CD4-positive, alpha-beta T cell treated with Interleukin-4 for 4 hours (primary cell): ENCODE data around the gene PSMD14.
"Not testable (repeated sequence)": the region's sequence is repeated elsewhere in the genome, so short reads cannot be mapped to it uniquely, and the experiment has no call there.

Experiments
- DNase-seq: peaks from one replicate; pipeline ENCODE4 v3.0.0-alpha.2; 2020

Gene PSMD14

GRCh38 chr2:161308178-161308955 lies at the start of gene PSMD14:
Gene PSMD14 (plus strand): TSS chr2:161308425. CDS start chr2:161318826, 10,401 bp downstream.
- DNase-seq = peak; percentile 90

GRCh38 chr2:161265874-161266273 lies 42.4 kb upstream of the PSMD14 start:
- DNase-seq = no peak

GRCh38 chr2:161269111-161269510 lies 39.1 kb upstream of the PSMD14 start:
- DNase-seq = no peak

- peak; percentile 70 for DNase-seq
Measured at GRCh38 chr2:161273038-161273760, 35.0 kb upstream of the PSMD14 start.

- DNase-seq = not testable (repeated sequence)
Measured at GRCh38 chr2:161278564-161279229, 29.5 kb upstream of the PSMD14 start.

DNA sequence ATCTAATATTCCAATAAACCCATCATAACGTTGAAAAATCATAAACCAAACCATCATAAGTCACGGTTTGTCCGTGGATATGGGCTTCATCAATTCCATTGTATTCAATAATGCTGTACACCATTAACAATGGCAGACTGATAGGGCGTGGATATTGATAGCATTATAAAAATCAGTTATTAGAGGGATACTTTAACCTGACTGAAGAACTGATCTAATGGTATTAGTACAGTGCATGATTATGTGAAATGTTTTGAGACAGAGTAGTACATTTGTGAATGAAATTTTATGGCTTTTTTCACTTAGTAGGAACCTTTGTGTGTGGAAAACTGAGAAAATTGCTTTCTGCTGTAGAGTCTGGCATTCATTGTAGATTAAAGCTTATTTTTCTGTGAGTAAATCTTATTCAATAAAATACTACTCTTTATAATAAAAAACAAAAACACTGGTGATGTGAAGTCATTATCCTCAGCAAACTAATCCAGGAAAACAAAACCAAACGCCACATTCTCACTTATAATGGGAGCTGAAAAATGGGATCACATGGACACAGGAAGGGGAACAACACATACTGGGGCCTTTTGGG lies 28.9 kb upstream of the PSMD14 start:
- DNase-seq = not testable (repeated sequence)

GRCh38 chr2:161280906-161281323 lies 27.3 kb upstream of the PSMD14 start:
- DNase-seq = peak; percentile 9

DNA sequence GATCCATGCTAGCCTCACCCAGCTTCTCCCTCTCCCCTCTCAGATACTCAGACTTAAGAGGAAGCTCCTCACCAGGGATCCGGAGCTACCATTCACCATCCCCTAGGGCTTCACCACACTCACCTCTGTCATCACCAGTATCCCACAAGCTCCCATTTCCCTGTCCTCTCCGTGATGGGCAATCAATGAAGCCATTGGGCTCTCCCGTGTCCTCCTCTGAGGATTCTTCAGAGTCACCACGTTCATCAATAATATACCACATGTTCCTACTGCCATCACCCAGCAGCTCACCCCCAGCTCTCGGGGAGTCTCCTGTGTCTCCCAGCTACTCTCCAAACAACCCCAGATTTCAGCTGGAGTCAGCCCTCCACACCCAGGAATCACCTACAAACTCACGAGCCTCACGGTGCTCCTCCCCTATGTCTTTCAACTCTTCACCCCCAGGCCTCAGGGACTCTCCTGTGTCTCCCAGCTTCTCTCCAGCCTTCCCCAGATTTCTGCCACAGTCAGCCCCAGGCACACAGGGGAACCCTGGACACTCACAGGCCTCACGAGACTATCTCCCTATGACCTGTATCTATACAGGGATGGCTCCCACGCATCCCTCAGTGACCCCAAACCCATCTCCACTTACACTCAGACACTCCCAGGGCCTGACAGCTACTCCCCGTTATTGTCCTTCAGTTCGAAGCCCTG lies 26.5 kb upstream of the PSMD14 start:
- not testable (repeated sequence) for DNase-seq

DNA sequence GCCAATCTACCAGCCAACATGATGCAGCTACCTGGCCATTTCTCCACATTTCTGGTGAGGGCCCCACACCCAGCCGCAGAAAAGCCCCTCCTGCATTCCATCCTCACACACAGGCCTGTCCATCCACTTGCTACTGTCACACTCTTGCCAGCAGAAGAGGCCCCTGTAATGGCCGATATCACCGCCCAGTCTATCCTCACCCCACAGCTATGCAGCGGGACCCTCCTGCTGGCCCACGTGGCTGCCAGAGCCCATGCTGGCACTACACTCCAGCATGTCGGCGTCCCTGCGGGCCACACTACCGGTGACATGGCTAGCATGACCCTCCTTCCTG lies 25.9 kb upstream of the PSMD14 start:
- DNase-seq = not testable (repeated sequence)

GRCh38 chr2:161283926-161284325 lies 24.3 kb upstream of the PSMD14 start:
- DNase-seq = no peak

GRCh38 chr2:161303535-161304050 lies 4.6 kb upstream of the PSMD14 start:
- no peak for DNase-seq

DNA sequence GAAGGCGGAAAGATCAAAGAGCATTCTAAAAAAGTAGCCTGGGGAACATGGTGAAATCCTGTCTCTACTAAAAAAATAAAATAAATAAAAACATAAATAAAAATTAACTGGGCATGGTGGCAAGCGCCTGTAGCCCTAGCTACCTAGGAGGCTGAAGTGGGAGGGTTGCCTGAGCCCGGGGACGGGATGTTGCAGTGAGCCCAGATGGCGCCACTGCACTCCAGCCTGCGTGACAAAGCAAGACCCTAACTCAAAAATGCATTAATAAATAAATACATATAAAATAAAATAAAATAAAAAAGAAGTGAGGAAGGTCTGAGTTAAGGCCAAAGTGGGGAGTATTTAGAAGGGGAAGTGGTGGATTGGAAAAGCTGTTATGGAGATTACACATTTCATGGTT lies 1.3 kb upstream of the PSMD14 start:
- no peak for DNase-seq

DNA sequence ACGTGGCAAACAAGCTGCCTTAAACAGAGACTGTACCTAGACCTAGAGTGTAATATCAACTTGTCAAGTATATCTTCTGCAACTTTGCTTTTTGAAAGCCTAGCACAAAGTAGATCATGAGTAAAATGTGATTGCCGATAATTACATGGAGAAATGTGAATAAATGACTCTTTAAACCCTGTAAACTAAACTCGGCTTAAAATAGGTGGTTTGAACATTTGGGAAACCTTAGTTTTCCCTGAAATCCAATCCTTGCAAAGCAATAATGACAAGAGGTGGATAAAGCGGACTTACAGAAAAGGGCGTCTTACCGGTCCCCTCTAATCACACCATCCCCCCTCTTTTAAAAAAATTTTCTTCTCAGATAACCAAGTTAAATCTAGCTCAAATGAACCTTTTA lies 549 bp upstream of the PSMD14 start:
- no peak for DNase-seq

GRCh38 chr2:161312996-161313395 lies 4.8 kb downstream of the PSMD14 start:
- no peak for DNase-seq

DNA sequence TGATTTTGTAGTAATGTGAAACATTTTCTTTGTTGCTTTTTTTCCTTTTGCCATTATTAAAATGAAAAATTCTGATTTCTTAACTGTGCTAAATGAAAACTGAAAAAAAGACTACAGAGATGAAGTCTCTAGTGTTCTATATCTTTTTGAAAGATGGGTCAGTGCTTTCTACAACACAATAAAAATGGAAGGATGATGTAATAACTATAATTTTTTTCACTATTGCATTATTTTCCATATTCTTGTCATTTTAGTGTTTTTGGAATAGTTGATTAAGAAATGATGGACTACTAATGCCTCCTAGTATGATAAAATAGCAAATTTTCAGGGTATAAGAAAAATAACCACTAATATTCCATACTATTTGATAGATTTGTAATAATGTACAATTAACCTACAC lies 7.2 kb downstream of the PSMD14 start:
- DNase-seq = no peak

DNA sequence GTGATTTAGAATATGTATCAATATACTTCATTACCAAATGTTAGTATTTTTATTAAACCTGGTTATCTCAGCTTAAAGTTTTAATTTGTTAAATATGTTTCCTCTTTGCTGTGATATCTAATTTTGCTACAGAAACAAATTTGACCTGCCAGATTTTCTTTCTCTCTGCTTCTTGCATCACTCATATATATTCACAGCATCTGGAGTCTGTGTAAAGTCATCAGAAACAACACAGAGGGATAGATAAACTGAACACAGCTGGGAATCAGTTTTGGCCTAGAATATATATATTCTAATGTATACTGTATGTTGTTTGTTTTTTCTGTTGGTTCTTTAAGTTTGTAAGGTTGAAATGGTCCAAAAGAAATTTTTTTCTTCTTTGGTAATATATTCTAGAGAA lies 8.5 kb downstream of the PSMD14 start:
- DNase-seq = no peak

DNA sequence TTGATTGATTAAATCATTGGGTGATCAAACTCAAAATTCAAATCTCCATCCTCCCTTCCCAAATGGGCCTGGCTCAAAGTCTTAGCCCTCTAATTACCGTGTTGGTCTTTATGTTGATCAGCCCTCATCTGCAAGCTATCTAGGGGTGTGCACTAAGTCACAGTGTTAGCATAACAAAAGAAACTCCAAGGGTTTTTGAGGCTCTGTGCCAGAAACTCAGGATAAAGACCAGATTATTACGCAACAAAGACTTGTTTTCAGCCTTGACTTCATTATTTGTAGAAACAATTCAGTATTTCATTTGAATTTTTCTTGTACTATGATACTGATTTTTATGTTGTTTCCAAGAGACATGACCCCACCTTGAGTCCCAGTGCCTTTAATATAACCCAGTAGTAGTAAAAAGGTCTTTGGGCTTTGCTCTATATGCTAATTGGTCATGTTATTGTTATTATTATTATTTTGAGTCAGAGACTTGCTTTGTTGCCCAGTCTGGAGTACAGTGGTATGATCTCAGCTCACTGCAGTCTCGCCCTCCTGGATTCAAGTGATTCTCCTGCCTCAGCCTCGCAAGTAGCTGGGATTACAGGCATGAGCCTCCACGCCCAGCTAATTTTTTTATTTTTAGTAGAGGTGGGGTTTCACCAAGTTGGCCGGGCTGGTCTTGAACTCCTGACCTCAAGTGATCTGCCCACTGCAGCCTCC lies 13.9 kb downstream of the PSMD14 start:
- no peak for DNase-seq

DNA sequence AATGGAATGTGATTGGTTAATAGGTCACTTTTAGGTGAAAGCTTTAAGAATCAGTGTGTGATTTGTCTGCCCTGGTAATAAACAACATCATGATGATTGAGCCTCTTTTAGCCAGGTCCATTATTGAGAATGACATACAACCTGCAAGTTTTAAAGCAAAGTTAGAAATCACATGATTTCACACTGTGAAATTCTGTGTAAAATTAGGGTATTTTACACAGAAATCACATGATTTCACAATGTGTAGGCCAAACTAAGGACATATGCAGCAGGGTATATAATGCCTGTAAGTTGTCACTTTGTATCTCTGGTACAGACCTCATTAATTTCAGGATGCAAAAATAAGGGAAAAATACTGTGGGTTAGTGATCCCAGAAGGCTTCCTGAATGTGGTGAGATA lies 16.7 kb downstream of the PSMD14 start:
- no peak for DNase-seq

DNA sequence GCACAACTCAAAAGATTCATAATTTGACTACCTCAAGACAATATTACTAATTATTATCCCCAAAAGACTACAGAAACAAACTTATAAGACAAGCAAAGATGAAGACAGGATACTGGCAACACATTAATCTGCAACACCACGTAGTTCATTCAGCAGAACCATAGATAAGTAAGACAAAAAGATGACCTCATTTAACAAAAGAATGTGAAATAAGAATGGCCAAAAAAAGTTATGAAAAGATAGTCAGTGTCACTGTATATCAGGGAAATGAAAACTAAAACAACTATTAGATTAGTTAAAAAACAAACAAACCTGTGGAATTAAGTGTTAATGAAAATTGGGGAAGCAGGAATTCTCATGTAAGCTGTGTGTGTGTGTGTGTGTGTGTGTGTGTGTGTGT lies 19.4 kb downstream of the PSMD14 start:
- no peak for DNase-seq

DNA sequence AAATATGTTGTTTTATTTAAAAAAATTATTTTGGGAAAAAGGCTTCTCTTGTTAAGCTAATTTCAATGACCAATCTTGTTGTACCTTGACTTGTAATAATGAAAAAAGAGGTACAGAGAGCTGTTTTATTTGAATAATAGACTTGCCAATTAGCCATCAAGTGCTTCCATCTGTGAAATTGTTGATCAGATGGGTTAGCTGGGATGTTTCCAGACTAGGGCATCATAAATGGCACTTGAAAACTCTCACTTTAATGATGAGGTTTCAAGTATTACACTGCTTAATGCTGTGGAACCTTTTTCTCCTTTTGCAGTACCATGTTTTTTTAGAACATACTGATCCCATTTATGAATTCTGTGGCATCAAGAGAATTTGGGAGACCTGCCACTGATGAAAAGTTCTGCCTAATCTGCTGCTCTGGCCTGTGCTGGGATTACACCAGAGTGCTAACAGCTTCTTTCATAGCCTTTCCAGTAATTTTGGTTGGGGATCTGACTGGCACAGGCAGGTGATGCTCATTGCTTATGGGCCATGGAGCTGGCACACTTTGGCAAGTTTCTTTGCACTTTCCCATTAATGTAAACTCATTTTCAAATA lies 24.2 kb downstream of the PSMD14 start:
- no peak for DNase-seq

DNA sequence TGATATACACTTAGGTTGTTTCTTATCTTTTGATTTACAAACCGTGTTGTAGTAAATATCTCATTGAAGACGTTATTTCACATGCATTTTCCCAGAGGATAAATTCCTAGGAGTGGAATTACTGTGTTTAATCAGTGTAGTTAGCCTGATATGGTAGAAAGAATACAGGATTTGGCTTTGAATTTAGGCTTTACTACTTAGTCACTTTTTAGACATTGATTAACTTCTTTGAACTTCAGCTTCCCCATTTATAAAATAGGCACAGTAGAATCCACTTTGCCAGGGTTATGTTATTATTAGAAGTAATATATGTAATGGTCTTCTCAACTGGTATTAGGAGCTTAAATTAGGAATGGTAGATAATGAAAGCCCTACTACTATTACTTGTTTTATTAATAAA lies 27.4 kb downstream of the PSMD14 start:
- no peak for DNase-seq

GRCh38 chr2:161337247-161337646 lies 29.0 kb downstream of the PSMD14 start:
- DNase-seq = no peak
